ENCODE results near the gene ZNF831. TPM values are rescaled to one million over a fixed set of nuclear protein-coding genes. Genes with fewer than 3 reads are reported as not detected.

Gene ZNF831
- total RNA-seq = 1.4 TPM

DNA sequence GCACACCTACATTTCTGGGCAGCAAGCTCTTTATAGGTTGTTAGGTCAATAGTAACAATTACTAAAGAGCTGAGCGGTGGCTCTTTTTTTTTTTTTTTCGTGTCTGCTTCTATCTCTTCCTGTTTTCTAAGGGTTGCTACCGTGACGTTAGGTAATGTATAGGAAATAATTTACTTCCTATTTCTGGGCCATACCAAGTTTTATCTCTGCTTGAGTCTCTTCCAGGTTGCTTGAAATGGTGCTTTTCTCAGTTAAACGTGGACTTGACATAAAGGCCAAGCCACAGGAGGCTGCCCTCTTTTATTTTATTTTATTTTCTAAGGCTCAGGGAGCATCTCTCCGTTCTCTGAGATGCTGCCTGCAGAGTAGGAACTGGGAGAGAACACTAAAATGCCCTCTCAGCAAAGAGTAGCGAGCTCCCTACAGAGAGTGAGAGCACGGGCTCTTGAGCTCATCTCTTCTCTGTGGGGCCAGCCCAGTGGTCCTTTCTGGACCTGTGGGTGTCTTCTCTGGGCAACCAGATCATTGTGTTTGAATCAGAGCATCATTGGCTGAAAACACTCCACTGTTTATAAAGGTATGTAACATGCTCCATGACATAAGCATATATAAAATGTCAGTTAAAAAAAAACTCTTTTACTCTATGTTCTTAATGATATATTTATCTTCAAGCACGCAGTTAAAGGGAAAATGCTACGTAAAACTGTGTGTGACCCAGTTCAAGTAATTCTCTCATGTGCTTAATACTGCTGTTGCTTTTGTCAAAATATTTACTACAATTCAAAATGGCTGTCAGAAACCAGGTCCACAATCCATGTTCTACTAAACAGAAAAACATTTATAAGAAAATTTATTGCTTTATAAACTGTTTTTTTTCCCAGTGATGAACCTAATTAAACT is at the start of gene ZNF831:
TSS of gene ZNF831 (plus strand) at position 191 of the 900 bp plus-strand sequence. CDS start 27,199 bp downstream, outside the sequence.
- no peak for DNase-seq (ENCODE audit: low spot score)

GRCh38 chr20:59117526-59117925 is 46.1 kb upstream of the ZNF831 start:
- DNase-seq (ENCODE audit: low spot score) = no peak

DNA sequence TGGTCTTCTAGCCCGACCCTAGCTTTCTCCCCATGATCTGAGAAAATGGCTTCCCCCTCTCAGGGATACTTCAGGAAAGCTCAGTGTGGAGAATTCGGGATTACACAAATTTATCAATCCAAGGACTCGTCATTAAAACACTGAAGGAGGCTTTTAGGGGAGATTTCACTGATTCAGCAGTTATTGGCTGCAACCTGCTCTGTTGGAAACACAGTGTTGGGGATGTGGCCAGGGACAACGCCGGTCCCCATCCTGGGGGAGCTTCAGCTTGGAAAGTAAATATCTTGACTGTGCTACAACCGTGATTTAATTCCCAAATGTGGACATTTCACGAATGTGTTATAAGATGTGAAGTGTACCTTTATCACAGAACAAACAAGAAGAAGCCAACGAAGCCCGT is 44.8 kb upstream of the ZNF831 start:
- no peak for DNase-seq (ENCODE audit: low spot score)

- DNase-seq (ENCODE audit: low spot score) = no peak
Observed at GRCh38 chr20:59120491-59120890, 43.1 kb upstream of the ZNF831 start.

DNA sequence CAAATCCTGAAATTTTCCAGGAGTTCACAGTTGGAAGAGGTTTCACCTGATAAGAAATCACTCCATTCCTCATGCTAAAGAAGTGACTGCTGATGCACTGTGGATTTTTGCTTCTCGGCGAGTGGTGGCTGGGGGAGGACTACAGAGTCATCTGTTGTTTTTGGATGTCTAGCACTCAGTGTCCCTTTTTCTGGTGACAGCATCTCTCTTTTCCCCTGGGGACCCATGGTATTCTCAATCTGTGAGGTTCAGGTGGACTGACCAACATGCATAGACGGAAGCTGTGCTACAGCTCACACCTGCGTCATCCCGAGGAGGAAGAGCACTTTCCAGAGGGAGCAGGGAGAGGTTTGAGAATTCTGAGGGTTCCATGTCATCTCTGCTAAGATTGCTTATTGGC is 42.7 kb upstream of the ZNF831 start:
- DNase-seq (ENCODE audit: low spot score) = no peak

GRCh38 chr20:59121714-59122565 is 41.7 kb upstream of the ZNF831 start:
- DNase-seq (ENCODE audit: low spot score) = no peak

GRCh38 chr20:59122566-59122919 is 41.1 kb upstream of the ZNF831 start:
- DNase-seq (ENCODE audit: low spot score) = no peak

DNA sequence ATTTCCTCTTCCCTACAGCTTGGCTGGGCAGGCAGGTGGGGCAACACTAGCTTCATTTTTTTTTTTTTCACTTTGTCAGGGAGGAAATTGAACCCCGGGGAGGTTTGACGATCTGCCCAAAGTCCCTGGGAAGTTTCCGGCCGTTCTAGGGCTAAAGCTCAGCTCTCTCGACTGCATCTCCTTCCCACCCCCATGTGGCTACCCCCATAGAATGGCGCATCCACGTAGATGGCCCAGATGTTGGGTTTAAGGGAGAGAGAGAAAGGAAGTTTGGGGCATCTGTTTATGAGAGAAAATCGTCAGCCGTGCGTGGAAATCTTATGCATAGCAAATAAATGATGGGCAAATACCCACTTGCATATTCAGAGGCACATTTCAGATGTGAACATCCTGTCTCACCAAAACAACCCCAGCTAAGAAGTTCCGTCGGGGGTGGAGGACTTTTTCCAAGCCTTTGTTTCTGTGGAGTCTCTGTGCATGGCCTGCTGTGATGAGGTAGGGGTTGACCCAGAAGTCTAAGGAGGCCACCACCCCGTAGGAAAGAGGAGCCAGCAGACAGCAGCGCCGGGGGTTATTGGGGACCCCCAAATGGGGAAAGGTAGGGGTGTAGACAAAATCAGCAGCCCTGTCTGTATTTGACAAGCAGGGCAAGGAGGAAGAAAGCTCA is 40.5 kb upstream of the ZNF831 start:
- no peak for DNase-seq (ENCODE audit: low spot score)

DNA sequence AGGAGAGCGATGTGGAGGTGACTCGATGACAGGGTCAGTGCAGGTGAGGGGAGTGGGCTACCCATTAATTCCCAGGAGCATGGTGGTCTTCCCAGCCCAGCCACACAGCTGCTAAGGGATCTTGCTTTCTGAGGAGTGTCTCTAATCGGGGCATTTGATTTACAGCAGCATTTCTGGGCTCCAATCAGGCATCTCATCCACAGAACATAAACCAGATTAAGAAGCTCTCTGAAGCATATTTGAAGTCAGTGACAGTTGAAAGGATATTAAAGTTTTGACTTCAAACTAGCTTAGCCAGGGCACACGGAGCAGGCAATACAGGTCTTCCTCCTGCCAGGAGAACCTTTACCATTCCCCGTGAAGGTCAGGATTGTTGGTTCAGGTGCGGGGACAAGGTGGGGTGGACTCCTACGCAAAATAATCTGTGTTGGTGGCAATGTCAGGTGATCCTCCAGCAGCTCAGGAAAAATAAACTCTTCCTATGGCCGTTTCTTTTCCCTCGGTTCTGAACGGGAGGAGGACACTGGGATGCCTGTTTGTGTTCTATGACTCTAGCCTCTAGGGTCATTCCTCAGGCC is 39.9 kb upstream of the ZNF831 start:
- DNase-seq (ENCODE audit: low spot score) = no peak

DNA sequence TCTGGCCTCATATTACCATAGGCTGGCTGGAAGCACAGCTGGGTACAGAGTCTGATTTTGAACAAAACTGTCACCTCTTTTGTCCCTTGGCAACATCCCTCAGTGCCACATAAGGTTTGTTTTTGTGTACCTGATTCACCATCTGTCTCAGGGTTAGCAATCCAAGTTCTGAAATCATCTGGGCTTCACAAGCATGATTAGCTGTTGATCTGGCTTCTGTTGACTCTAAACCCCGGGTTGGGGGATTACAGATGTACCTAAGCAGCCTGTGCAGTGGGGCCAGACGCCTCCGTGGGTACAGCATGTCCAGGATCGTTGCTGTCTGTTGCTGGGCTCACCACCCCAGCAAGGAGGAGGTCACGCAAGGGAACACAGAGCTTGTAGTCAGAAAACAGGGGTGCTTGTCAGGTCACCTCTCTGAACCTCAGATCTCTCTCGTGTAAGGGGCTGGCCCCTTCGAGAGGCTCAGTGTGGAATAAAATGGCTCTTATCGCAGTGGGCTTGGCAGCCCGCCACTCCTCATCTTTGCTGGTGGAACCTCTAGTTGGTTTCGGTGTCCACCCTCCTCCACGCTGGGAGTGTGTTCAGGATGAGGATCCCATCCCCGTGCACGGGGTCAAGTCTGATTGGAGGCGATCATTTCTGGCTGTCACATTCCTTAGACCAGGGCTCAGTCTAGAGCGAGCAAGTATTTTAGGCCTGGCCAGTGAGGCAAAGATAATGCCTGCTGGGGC is 39.2 kb upstream of the ZNF831 start:
- no peak for DNase-seq (ENCODE audit: low spot score)

- DNase-seq (ENCODE audit: low spot score) = no peak
Observed at GRCh38 chr20:59125332-59125731, 38.3 kb upstream of the ZNF831 start.

DNA sequence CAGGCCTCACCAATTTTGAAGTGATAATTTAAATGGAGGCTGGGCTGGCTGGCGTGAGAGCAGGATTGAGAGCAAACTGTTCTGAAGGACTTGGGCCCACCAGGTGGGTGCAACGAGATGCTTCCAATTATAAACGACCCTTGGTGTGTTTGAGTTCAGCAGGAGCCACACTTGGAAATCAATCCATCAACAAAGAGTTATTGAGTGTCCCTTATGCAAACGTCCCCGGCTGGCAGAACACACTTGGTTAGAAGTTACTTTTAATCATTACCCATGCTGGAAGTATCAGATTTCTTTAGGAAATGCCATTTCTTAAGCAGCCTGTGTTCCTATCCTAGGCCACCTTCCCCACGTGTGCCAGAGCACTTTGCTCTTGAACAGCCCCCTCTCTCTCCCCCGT is 37.8 kb upstream of the ZNF831 start:
- no peak for DNase-seq (ENCODE audit: low spot score)

- DNase-seq (ENCODE audit: low spot score) = no peak
Observed at GRCh38 chr20:59127839-59128238, 35.8 kb upstream of the ZNF831 start.

- no peak for DNase-seq (ENCODE audit: low spot score)
Observed at GRCh38 chr20:59131551-59132285, 31.9 kb upstream of the ZNF831 start.

- no peak for DNase-seq (ENCODE audit: low spot score)
Observed at GRCh38 chr20:59134182-59134581, 29.4 kb upstream of the ZNF831 start.

DNA sequence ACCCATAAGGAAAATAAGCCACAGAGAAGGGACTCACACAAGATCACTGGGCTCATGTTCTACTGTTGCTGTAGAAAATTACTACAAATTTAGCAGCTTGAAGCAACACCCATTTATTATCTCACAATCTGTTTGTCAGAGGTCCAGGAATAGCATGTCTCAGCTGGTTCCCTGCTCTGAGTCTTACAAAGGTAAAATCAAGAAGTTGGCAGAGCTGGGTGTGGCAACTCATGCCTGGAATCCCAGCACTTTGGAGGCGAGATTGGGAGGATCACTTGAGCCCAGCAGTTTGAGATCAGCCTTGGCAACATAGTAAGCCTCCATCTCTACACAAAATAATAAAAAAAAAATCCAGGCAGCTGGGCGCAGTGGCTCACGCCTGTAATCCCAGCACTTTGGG is 28.5 kb upstream of the ZNF831 start:
- no peak for DNase-seq (ENCODE audit: low spot score)

- no peak for DNase-seq (ENCODE audit: low spot score)
Observed at GRCh38 chr20:59136027-59136426, 27.6 kb upstream of the ZNF831 start.

- no peak for DNase-seq (ENCODE audit: low spot score)
Observed at GRCh38 chr20:59137532-59137931, 26.1 kb upstream of the ZNF831 start.

DNA sequence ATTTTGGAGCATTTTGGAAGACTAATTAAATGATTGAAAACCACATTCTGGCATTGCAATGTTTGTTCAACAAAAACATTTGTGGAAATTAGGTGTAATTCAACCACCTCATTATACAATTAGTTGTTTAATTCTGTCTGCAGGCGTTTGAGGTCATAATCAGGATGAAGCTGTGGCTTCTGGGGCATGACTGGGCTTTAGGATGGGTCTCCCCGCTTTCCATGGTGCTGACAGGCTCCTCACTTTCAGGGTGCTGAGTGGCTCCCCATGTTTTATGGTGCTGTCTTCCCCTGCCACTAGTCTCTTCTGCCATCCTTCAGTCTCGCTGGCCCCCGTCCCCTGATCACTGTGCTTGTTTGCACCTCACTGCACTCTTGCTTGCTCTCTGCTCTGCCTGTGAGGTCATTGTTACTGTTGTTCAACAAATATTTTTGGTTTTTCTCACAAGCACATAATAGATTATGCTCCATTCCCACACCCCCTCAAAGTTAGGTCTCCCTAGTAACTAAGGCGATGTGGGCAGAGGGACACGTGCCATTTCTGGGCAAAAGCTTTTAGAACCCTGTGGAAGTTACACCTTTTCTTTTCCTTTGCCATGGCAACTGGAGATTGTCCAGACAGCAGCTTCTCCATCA is 25.4 kb upstream of the ZNF831 start:
- no peak for DNase-seq (ENCODE audit: low spot score)

DNA sequence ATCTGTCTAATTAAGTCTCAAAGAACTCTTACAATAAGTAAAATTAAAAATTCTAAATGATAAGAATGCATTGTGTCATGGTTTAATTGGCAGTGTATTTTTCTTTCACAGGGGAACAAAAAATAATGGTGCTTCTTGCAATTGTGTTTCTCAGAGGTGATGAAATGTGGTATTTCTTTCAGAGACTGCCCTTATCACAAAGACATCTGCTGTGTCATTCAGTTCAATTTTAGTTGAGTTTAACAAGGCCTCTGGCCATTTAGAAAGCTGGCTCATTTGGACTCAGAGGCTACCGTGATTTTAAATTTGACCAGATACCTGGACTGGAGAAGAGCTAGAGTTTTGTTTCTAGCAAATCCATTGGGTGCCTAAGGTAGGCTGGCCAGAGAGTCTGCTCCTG is 23.6 kb upstream of the ZNF831 start:
- no peak for DNase-seq (ENCODE audit: low spot score)
